ENCODE results near the gene SYTL2.
"Not testable (repeated sequence)": the region's sequence is repeated elsewhere in the genome, so short reads cannot be mapped to it uniquely, and the experiment has no call there.

SYTL2 gene

GRCh38 chr11:85848556-85848955 is 37.6 kb upstream of the SYTL2 start:
- no peak for TF ChIP-seq CTCF (IDR thresholded peaks at IDR 0.05; ENCODE audit: low read depth, low read length)
- no peak overlapping the region for H3K4me3 ChIP-seq (ENCODE audit: low read depth, low read length)

GRCh38 chr11:85848006-85848405 is 37.1 kb upstream of the SYTL2 start:
- no peak overlapping the region for H3K4me3 ChIP-seq (ENCODE audit: low read depth, low read length)
- TF ChIP-seq CTCF (IDR thresholded peaks at IDR 0.05; ENCODE audit: low read depth, low read length), result no peak

DNA sequence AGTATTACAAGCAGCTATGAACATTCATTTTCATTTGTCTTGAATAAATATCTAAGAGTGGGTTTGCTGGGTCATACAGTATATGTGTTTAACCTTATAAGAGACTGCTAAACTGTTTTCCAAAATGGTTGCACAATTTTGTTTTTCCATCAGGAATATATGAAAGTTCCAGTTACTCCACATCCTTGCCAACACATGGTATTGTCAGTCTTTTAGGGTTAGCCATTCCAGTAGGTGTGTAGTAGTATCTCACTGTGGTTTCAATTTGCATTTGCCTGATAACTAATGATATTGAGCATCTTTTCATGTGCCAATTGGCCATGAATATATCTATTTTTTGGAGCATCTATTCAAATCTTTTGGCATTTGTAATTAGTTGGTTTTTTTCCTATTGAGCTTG is 36.5 kb upstream of the SYTL2 start:
- no peak overlapping the region for H3K4me3 ChIP-seq (ENCODE audit: low read depth, low read length)
- no peak for TF ChIP-seq CTCF (IDR thresholded peaks at IDR 0.05; ENCODE audit: low read depth, low read length)

GRCh38 chr11:85845124-85845631 is 34.2 kb upstream of the SYTL2 start:
- no peak overlapping the region for H3K4me3 ChIP-seq (ENCODE audit: low read depth, low read length)
- no peak for TF ChIP-seq CTCF (IDR thresholded peaks at IDR 0.05; ENCODE audit: low read depth, low read length)

DNA sequence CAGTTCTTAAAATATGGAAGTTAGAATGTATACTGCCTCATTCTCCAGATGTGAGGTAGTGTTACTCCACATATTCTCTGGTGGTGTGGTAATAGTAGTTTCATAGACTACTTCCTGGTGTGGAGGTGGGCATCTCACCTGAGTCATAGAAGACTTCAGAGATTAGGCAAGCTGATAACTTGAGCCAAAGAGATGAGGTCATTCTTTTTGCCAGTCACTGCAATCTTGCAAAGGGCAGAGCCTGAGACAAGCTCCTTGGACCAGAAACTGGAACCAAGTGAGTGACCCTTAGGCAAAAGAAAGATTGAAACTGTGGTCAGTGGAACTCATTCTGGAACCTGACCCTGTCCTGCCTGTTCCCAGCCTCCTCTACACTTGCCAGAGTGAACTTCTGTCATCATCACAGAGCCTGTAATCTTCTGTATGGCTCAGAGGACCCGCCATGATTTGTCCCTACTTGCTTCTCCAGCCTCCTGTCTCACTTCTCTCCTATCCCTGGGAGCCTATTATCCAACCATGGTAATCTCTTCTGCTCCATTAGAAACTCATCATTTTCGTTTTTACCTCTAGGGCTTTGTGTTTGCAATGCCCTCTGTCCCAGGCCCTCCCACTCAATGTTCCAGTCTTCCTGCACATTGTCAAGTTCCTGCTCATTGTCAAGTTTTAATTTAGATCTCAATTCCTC is 33.6 kb upstream of the SYTL2 start:
- no peak overlapping the region for H3K4me3 ChIP-seq (ENCODE audit: low read depth, low read length)
- no peak for TF ChIP-seq CTCF (IDR thresholded peaks at IDR 0.05; ENCODE audit: low read depth, low read length)

GRCh38 chr11:85843929-85844328 is 33.0 kb upstream of the SYTL2 start:
- no peak for TF ChIP-seq CTCF (IDR thresholded peaks at IDR 0.05; ENCODE audit: low read depth, low read length)
- H3K4me3 ChIP-seq (ENCODE audit: low read depth, low read length), result no peak overlapping the region

DNA sequence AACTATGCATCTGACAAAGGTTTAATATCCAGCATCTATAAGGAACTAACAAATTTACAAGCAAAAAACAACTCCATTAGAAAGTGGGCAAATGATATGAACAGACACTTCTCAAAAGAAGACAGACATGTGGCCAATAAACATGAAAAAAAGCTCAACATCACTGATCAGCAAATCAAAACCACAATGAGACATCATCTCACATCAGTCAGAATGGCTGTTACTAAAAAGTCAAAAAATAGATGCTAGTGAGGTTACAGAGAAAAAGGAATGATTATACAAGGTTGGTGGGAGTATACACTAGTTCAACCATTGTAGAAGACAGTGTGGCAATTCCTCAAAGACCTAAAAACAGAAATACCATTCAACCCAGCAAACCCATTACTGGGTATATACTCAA is 30.0 kb upstream of the SYTL2 start:
- H3K4me3 ChIP-seq (ENCODE audit: low read depth, low read length), result not testable (repeated sequence)

DNA sequence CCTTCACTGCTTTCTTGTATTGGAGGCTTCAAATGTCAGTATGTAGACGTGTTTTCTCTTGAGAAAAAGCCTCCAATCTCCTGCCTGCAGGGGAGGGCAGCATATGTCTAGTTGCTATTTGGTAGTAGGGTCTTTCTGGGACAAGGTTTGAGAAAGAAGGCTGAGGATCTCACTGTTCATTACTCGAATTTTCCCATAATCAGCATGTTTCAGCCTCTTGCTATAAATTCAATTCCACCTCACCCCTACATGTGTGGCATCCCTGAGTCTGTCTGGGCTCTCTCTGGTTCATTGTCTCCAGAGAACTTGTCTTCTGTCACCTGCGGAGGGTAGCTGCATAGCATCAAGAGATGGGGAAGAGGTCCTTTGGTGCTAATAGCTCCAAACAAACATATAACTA is 24.8 kb upstream of the SYTL2 start:
- TF ChIP-seq CTCF (IDR thresholded peaks at IDR 0.05; ENCODE audit: low read depth, low read length), result no peak
- H3K4me3 ChIP-seq (ENCODE audit: low read depth, low read length), result no peak overlapping the region
